Ramos (cell line): Measurements from ENCODE around the gene ATCAY.
"Not testable (repeated sequence)": the region's sequence is repeated elsewhere in the genome, so short reads cannot be mapped to it uniquely, and the experiment has no call there.

Source experiments
- in situ Hi-C: fragments of 300-500 bp; cut with MboI; formaldehyde crosslinking; loops from one replicate; pipeline ENCODE4 v1.14.3; 2022; ENCODE audit warnings: low sequenced_read_pairs; ENCODE audit not compliant: unreplicated experiment

The ATCAY gene

DNA sequence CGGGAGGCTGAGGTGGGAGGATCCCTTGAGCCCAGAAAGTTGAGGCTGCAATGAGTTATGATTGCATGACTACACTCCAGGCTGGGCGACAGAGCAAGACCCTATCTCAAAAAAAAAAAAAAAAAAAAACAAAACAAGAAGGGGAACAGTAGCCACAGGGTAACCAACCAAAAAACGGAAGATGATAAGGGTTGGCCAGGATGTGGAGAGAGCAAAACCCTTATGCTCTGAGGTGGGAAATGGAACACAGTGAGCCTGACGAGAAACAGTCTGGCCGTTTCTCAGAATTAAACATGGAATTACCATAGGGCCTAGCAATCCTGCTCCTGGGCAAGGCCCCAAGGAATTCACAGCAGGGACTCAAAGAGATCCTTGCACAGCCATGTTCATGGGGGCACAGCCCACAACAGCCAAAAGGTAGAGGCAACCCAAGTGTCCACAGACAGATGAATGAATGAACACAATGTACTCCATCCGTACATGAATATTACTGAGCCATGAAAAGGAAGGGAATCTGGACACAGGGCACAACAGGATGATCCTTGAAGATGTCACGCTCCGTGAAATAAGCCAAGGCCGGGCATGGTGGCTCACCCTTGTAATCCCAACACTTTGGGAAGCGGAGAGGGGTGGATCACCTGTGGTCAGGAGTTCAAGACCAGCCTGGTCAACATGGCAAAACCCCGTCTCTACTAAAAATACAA lies 63.7 kb downstream of the ATCAY start:
- in situ Hi-C loops: no loop called here

- in situ Hi-C loops: no loop called here
Observed at GRCh38 chr19:3945838-3946237, 65.4 kb downstream of the ATCAY start.

DNA sequence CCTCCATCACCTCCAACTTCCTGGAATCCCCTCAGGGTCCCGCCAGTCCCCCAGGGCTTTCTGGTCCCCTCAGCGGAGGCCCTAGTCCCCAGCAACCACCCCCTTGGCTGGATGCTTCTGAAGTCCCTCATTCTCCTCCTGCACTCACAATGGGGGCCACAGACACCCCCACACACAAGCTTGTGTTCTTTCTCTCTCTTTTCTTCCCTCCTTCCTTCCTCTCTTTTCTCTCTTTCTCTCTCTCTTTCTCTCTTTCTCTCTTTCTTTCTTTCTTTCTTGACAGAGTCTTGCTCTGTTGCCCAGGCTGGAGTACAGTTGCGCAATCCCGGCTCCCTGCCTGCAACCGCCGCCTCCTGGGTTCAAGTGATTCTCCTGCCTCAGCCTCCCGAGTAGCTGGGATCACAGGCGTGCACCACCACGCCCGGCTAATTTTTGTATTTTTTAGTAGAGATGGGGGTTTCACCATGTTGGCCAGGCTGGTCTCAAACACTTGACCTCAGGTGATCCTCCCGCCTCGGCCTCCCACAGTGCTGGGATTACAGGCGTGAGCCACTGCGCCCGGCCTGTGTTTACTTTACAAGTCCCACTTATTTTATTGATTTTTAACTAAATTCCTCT lies 66.9 kb downstream of the ATCAY start:
- in situ Hi-C loops: not testable (repeated sequence)

DNA sequence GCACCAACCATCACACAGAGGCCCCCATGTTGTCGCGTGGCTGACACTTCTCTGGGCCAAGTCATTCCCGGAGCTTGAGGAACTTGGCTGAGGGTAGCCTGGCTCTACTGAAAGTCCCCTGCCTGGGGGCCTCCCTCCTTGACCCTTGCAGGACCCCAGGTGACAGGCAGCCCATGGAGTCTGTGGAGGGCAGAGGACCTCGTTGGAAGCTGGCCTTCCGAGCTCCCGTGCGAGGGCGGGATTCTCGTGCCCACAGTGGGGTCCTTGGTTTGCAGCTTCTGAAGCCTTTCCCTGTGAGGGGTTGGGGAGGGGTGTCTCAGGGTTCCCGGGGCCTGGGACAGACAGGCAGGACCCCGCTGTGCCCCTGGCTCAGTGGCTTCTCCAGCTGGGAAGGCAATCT lies 68.8 kb downstream of the ATCAY start:
- in situ Hi-C loops: no loop called here

GRCh38 chr19:3949997-3950859 lies 69.7 kb downstream of the ATCAY start:
- in situ Hi-C loops: no loop called here

GRCh38 chr19:3950871-3951861 lies 70.7 kb downstream of the ATCAY start:
- in situ Hi-C loops: no loop called here

DNA sequence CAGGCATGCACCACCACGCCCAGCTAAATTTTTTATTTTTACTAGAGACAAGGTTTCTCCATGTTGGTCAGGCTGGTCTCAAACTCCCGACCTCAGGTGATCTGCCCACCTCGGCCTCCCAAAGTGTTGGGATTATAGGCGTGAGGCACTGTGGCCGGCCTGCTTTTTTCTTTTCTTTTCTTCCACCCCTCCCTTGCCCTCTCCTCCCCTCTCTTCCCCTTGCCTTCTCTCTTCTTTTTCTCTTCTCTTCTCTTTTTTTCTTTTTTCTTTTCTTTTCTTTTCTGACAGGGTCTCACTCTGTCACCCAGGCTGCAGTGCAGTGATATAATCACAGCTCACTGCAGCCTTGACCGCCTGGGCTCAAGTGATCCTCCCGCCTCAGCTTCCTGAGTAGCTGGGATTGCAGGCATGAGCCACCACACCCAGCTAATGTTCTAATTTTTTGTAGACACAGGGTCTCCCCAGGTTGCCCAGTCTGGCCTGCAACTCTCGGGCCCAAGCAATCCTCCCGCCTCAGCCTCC lies 72.3 kb downstream of the ATCAY start:
- in situ Hi-C loops: not testable (repeated sequence)

DNA sequence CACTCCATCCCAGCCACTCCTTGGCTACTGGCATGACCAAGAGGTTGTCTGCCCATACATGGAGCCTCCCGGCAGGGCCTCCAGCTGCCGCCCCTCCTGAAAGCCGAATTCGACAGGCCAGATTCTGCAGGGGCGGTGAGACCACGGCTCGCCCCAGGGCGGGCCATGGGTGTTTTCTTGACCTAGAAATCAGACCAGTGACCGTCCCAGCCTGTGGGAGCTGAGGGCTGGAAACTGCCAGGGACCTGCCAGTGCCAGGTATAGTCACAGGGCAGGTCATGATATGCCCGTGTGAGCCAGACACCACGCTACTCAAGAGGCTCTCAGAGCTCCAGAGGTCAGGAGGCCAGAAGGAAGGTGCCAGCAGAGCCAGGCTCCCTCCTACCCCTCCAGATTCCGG lies 73.6 kb downstream of the ATCAY start:
- in situ Hi-C loops: no loop called here

GRCh38 chr19:3955276-3955675 lies 74.8 kb downstream of the ATCAY start:
- in situ Hi-C loops: not testable (repeated sequence)

GRCh38 chr19:3955688-3956087 lies 75.2 kb downstream of the ATCAY start:
- in situ Hi-C loops: no loop called here

DNA sequence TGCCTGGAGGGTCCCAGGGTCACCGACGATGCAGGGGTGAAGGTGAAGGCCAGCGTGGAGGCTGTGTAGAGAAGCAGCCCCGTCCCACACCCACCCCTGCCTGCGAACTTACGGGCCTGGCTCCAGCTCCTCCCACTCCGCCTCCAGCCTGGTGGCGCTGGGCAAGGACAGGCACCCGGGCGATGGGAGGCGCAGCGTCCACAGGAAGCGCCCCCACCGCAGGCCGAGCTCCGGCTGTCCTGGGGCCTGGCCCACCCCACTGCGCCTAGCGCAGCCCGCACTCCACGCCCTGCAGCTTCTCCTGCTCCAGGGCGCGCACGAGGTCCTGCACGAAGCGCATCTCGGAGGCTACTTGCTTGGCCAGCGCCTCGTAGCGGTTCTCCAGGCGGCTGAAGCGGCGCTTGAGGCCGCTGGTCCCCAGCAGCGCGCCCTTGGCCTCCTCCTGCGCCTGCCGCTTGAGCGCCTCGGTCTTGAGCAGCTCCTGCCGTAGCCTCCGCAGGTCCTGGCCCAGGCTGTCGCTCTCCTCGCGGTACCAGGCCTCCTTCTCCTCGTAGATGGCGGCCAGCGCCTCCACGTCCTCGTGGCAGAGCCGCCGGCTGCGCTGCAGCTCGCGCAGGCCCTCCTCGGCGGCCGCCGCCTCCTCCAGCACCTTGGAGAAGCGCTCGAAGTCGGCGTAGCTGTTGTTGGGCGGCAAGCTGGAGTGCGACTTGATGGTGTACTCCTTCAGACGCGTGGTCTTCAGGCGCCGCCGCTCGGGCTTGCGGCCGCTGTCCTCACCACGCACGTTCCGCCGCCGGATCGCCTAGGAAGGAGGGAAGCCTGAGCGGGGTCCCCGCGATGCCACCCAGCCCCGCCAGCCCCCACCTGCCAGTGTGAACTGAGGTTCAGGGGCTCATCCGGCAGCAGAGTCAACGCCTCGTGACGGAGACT lies 78.6 kb downstream of the ATCAY start:
- in situ Hi-C loops: no loop called here

GRCh38 chr19:3959766-3960131 lies 79.3 kb downstream of the ATCAY start:
- in situ Hi-C loops: no loop called here

GRCh38 chr19:3961007-3961406 lies 80.5 kb downstream of the ATCAY start:
- in situ Hi-C loops: no loop called here

GRCh38 chr19:3963458-3964255 lies 83.2 kb downstream of the ATCAY start:
- in situ Hi-C loops: no loop called here

DNA sequence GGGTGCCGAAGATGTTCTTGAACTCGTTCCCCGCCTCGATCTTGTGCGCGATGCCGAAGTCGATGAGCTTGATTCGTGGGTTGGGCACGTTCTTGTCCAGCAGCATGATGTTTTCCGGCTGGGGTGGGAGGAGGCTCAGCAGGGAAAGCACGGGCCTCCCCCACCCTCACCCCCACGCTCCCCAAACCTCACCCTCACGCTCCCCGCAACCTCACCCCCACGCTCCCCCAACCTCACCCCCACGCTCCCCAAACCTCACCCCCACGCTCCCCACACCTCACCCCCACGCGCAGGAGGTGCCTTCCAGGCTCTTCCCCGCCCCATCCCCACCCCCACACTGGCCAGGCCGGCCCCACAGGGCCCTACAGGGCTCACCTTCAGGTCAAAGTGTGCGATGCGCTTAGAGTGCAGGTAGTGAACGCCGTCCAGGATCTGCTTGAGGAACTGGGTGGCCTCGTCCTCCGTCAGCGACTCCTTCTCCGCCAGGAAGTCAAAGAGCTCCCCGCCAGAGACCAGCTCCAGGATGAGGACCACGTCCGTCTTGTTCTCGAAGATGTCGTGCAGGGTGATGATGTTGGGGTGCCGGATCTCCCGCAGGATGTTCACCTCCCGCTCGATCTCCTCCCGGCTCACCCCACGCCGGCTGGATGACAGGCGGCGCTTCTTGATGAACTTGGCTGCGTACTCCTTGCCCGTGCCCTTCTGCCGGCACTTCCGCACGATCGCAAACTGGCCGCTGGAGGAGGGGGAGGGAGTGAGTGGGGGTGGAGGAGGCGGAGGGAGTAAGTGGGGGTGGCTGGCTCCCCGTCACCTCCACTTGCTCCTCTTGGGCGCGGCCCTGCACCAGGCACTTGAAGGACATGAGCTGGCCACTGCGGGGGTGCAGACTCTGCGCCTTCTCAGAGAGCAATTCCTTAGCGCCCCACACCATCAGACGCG lies 84.0 kb downstream of the ATCAY start:
- in situ Hi-C loops: no loop called here

DNA sequence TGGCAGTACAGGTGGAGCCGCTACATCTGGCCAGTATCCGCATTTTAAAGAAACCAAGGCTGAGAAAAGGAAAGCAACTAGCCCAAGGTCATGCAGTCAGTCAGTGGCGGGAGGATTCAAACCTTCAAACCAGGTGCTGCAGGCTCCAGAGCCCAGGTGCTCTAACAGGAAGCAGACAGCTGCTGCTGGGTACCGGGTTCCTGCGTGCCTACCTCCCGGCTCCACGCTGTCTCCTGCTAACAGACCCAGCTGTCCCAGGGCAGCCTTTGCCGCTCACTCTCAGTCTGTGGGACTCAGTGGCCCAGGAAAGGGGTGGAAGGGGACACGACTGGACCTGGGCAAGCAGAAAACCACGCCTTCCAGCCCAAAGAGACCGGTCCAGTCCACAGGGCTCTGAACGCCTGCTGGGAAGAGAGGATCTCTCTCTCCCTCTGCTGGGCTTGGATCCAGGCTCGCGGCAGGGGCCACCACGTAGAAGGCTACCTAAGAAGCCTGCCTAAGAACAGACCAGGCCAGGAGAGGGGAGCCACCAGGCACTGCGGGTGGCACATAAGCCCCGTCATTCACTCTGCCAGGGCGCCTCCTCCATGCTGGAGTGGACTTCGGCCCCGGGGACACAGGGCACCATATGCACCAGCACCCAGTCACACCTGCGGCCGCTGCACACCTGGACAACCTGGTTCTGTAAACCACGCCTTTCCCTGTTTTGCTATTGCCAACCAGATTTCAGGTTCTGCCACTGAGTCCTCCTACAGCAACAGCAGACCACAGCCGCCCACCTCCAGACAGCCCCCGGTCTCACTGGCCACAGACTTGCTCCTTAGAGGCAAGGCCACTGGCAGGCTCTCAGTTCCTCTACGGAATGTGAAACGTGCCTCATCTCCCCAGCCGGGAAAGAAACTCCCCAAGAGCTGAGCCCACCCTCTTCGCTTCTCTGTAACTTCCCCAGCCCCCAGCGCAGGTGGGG lies 85.8 kb downstream of the ATCAY start:
- in situ Hi-C loops: no loop called here
